Fibroblast of peridontal ligament (primary cell): ENCODE data around the gene SCN2B.

ENCODE experiments used
- DNase-seq: peaks from one replicate; pipeline ENCODE4 v3.0.0-alpha.2; 2010; ENCODE audit errors: extremely low read depth

The SCN2B gene

GRCh38 chr11:118174006-118174567, 2.4 kb downstream of the SCN2B start:
- no peak for DNase-seq

- DNase-seq, result no peak
Observed at GRCh38 chr11:118172356-118172755, 4.1 kb downstream of the SCN2B start.

- peak; percentile 45 for DNase-seq
Observed at GRCh38 chr11:118171269-118172062, 5.0 kb downstream of the SCN2B start.

GRCh38 chr11:118170882-118171268, 5.6 kb downstream of the SCN2B start:
- no peak for DNase-seq

- no peak for DNase-seq
Observed at GRCh38 chr11:118170231-118170630, 6.2 kb downstream of the SCN2B start.

GRCh38 chr11:118169300-118170140, 6.9 kb downstream of the SCN2B start:
- no peak for DNase-seq

GRCh38 chr11:118168751-118169150, 7.7 kb downstream of the SCN2B start:
- DNase-seq, result no peak

GRCh38 chr11:118168316-118168715, 8.1 kb downstream of the SCN2B start:
- no peak for DNase-seq

GRCh38 chr11:118167906-118168305, 8.5 kb downstream of the SCN2B start:
- DNase-seq, result no peak

- no peak for DNase-seq
Observed at GRCh38 chr11:118167253-118167652, 9.2 kb downstream of the SCN2B start.

- DNase-seq, result no peak
Observed at GRCh38 chr11:118166641-118167040, 9.8 kb downstream of the SCN2B start.

GRCh38 chr11:118164885-118165284, 11.6 kb downstream of the SCN2B start:
- DNase-seq, result no peak

- DNase-seq, result no peak
Observed at GRCh38 chr11:118163494-118163893, 12.9 kb downstream of the SCN2B start.

- no peak for DNase-seq
Observed at GRCh38 chr11:118162846-118163245, 13.6 kb downstream of the SCN2B start.

GRCh38 chr11:118161786-118162185, 14.7 kb downstream of the SCN2B start:
- DNase-seq, result no peak

- no peak for DNase-seq
Observed at GRCh38 chr11:118157186-118157895, 19.1 kb downstream of the SCN2B start.

GRCh38 chr11:118156531-118157185, 19.8 kb downstream of the SCN2B start:
- no peak for DNase-seq

- DNase-seq, result no peak
Observed at GRCh38 chr11:118155776-118156530, 20.5 kb downstream of the SCN2B start.

- no peak for DNase-seq
Observed at GRCh38 chr11:118154641-118155040, 21.8 kb downstream of the SCN2B start.

- no peak for DNase-seq
Observed at GRCh38 chr11:118153976-118154375, 22.5 kb downstream of the SCN2B start.

GRCh38 chr11:118153516-118153915, 22.9 kb downstream of the SCN2B start:
- DNase-seq, result no peak
